Stimulated activated CD8-positive, alpha-beta memory T cell treated with anti-CD3 and anti-CD28 coated beads, Interleukin-4, amount 100 ng/mL, for 48 hours (primary cell): ENCODE results near the gene SASH1.
"Not testable (repeated sequence)": the region's sequence is repeated elsewhere in the genome, so short reads cannot be mapped to it uniquely, and the experiment has no call there.

ENCODE experiments used
- DNase-seq: peaks from one replicate; pipeline ENCODE4 v3.0.0-alpha.2; 2020

SASH1 gene

GRCh38 chr6:148564494-148565035 lies 221.9 kb downstream of the SASH1 start:
- no peak for DNase-seq

GRCh38 chr6:148565321-148565926 lies 222.8 kb downstream of the SASH1 start:
- DNase-seq, result no peak

DNA sequence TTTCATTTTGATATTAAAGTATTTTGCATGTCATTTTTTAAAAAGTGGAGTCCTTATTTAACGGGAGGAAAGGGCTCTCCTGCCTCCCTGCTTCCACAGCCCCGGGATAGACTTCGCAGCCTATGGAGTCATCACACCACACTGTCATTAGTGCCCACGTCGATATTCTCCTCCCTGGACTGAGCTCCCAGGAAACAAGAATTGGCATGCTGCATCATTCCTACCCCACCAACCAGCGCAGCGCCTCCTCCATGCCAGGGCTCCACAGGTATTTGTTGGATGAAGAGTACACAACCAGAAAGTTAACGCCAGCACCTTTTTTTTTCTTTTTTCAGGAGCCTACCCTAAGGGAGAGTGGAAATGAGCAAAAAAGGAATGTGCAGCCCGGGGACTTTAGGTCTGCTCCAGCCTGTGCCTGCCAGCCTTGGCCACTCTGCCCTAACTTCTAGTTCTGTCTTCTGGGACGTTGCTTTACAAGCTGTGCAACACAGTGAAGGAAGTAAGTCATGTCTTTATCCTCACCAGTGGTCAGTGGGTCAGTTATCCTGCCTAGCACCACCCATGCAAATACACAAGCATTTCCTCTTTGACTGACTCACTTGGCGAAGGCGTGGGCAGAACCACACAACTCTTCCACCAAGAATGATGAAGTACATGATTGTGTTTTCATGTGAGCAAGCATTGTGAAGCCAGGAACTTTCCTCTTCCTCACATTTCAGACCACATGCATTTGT lies 223.5 kb downstream of the SASH1 start:
- DNase-seq, result peak; percentile 46

DNA sequence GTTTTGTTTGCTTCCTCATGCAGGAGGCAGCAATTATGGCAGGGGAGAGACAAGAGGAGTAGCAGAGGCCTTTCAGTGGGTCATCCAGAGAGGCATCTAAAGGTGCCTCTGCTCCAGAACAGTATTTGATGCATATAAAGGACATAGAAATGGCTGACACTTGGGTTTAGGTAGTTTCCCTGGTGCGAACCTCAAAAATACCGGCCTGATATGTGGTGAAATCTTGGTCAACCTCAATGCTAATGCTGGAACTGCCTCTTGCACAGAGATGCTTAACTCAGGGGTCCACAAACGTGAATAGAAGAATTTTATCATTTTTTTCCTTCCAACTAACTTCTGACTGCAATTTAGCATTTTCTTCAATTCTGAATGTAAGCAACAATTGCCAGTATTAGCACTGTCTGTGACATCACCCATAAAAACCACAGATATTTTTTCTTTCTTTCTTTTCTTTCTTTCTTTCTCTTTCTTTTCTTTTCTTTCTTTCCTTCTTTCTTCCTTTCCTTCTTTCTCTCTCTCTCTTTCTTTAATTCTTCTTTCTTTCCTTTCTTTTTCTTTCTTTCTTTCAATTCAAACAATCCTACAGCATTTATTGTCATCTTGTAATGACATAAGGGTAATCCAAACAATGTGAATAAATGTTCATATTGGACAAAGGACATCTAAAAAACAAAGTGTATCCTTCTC lies 224.2 kb downstream of the SASH1 start:
- no peak for DNase-seq

GRCh38 chr6:148570456-148570855 lies 227.8 kb downstream of the SASH1 start:
- no peak for DNase-seq

DNA sequence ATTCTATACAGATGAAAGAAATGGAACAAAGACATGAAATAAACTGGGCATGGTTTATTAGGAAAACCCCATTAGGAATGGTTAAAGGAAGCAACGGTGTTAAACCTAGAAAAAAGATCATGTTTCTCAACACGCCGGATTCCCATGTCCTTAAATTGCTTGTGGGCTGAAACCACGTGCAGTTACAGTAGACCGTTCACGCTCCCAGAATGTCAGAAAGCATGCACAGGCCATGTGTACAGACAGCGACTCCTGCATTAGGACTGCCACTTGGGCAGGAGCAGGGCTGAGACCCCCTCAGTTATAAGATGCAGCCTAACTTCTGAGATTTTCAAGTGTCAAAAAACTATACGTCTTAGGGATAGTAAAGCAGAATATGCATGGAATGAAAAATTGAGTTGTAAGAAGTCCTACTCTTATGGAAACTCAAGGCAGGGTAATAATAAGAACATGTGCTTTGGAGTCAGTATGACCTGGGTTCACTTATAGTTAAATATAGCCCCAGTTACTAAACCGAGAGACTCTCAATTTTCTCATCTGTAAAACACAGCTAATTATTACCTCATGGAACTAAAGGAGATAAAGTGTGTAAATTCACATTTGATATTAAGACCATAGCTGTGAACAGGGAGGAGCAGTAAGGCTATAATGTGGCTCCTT lies 230.2 kb downstream of the SASH1 start:
- DNase-seq, result no peak

- DNase-seq, result no peak
Observed at GRCh38 chr6:148573922-148574321, 231.3 kb downstream of the SASH1 start.

DNA sequence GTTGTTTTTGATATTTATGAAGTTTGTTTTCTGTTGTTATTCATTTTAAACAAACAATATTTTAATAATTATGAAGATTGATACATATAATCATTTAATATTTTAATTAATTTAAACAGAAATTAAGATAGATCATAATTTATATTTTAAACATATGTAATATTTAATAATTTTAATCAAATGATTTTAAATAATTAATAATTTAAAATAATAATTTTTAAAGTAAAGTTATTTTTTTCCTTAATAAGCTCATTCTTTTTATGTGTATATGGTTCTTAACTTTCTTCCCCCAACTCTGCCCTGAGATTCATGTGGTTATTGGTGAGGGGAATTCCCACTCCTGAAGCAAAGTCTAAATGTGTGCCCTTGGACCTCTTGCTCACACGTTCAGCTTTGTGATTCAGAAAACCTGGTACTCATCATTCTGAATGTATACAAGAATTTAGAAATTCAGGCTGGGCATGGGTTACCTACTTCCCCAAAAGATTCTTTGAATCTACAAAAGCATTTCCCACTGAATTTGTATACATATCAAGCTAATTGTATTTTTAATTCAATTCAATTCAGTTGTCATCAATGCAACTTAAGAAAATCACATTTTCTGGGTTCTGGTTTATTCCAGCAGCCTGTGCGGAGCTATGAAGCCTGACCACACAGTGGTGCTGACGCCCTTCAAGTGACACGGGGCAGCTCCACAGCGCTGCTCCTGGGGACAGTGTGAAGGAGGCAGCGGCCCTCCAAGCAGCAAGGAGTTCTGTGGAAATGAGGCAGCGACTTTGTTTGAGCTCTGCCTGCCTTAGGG lies 235.2 kb downstream of the SASH1 start:
- DNase-seq, result peak; percentile 58

- no peak for DNase-seq
Observed at GRCh38 chr6:148578489-148578814, 235.8 kb downstream of the SASH1 start.

GRCh38 chr6:148578837-148579565 lies 236.4 kb downstream of the SASH1 start:
- no peak for DNase-seq

DNA sequence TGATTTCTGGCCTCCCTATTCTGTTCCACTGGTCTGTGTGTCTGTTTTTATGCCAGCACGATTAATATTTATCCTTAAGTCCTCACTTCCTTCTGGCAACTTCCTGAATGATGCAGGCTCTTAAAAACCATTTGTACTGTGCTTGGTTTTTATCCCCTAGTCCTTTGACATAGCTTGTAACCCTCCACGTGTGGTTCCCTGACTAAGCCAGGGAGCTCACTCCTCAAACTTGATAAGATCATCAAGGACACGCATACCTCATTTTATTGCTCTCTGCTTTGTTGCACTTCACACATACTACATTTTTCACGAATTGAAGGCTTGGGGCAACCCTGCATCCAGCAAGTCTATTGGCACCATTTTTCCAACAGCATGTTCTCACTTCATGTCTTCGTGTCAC lies 237.8 kb downstream of the SASH1 start:
- no peak for DNase-seq

- DNase-seq, result no peak
Observed at GRCh38 chr6:148583631-148584030, 241.0 kb downstream of the SASH1 start.

DNA sequence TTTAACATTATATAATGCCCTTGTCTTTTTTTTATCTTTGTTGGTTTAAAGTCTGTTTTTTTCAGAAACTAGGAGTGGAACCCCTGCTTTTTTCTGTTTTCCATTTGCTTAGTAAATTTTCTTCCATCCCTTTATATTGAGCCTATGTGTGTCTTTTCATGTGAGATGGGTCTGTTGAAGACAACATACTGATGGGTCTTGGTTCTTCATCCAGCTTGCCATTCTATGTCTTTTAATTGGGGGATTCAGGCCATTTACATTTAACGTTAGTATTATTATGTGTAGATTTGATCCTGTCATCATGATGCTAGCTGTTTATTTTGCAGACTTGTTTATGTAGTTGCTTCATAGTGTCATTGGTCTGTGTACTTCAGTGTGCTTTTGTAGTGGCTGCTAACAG lies 243.0 kb downstream of the SASH1 start:
- DNase-seq, result not testable (repeated sequence)

GRCh38 chr6:148590883-148591282 lies 248.2 kb downstream of the SASH1 start:
- DNase-seq, result no peak

DNA sequence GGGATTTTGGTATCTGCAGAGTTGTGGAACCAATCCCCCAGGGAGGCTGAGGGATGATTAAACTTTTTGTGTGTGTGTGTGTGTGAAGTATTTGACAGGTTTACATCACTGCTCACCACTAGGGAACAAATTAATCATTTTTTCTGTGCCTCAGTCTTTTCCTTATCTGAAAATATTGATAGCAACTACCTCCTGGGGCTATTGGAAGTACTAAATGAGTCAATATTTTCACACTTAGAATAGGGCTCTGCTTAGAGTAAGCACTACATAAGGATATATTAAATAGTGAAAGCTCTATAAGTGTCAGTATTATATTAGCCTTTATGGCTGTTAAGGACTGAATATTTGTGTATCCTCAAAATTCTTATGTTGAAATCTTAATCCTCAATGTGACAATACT lies 249.0 kb downstream of the SASH1 start:
- DNase-seq, result no peak

- no peak for DNase-seq
Observed at GRCh38 chr6:148593130-148593812, 250.6 kb downstream of the SASH1 start.

GRCh38 chr6:148593813-148594170 lies 251.2 kb downstream of the SASH1 start:
- no peak for DNase-seq

GRCh38 chr6:148595550-148595949 lies 252.9 kb downstream of the SASH1 start:
- no peak for DNase-seq

- DNase-seq, result no peak
Observed at GRCh38 chr6:148596891-148597455, 254.3 kb downstream of the SASH1 start.

- DNase-seq, result no peak
Observed at GRCh38 chr6:148598724-148599123, 256.1 kb downstream of the SASH1 start.

GRCh38 chr6:148599967-148600426 lies 257.4 kb downstream of the SASH1 start:
- DNase-seq, result no peak
